Panc1 (cell line): ENCODE data around the gene SLC10A7. TPM values are rescaled to one million over a fixed set of nuclear protein-coding genes. Genes with fewer than 3 reads are reported as not detected.

Source experiments
- ATAC-seq: fragments of 200-7000 bp; cut with Tn5 transposase; 2 replicates; pipeline ENCODE4 v1.9.1; 2020; ENCODE audit warnings: mild to moderate bottlenecking, moderate library complexity
- BruUV-seq: library from RNA; stranded (reverse); fragments of 400-500 nt; replicated peaks from 2 replicates; lab custom pipeline; 2021; lab: Mats Ljungman, UMichigan
- CTCF ChIA-PET: fragments of 300-600 bp; sonication (Branson Sonifier 250); formaldehyde crosslinking; loops from one replicate; lab custom pipeline; 2022; ENCODE audit warnings: antibody characterized with exemption; lab: Charles Lee
- POLR2A ChIA-PET: fragments of 300-600 bp; sonication (Branson Sonifier 250); formaldehyde crosslinking; loops from one replicate; lab custom pipeline; 2022; ENCODE audit warnings: antibody characterized with exemption; lab: Charles Lee
- DNase-seq: peaks from one replicate; pipeline ENCODE4 v3.0.0-alpha.2; 2010; ENCODE audit warnings: low read depth, low spot score
- H3K27ac ChIP-seq: 2 replicates; pipeline ENCODE4 v1.5.1; 2011; ENCODE audit warnings: mild to moderate bottlenecking, low read length, inconsistent platforms
- H3K27me3 ChIP-seq: fragments of 200-500 bp; sonication (Bioruptor generic); 2 replicates; pipeline ENCODE4 v1.6.0; 2014; ENCODE audit warnings: low read length, inconsistent platforms; ENCODE audit not compliant: control insufficient read depth, insufficient read depth
- H3K36me3 ChIP-seq: fragments of 200-500 bp; sonication (Bioruptor generic); 2 replicates; pipeline ENCODE4 v1.5.1; 2014; ENCODE audit warnings: inconsistent platforms, mild to moderate bottlenecking, low read length, moderate library complexity; ENCODE audit not compliant: control insufficient read depth, insufficient read depth
- H3K4me1 ChIP-seq: 2 replicates; pipeline ENCODE4 v1.5.1; 2011; ENCODE audit warnings: inconsistent platforms, mild to moderate bottlenecking, low read length, moderate library complexity; ENCODE audit not compliant: control insufficient read depth, insufficient read depth
- H3K4me3 ChIP-seq, 2 experiments: 2 replicates each; pipeline ENCODE4 v1.5.1; 2011 to 2012; ENCODE audit warnings: low read depth in 2 of 2, low read length in 2 of 2, mild to moderate bottlenecking in 2 of 2, inconsistent platforms in 1 of 2, moderate library complexity in 1 of 2
- H3K9me3 ChIP-seq: fragments of 200-500 bp; sonication (Bioruptor generic); 2 replicates; pipeline ENCODE4 v1.5.1; 2014; ENCODE audit warnings: low read depth, mild to moderate bottlenecking, inconsistent platforms, low read length, moderate library complexity; ENCODE audit not compliant: control insufficient read depth, insufficient read depth
- CTCF ChIP-seq: fragments of 450-650 bp; IDR thresholded peaks from 2 replicates; pipeline ENCODE4 v1.5.1; 2017; ENCODE audit warnings: mild to moderate bottlenecking
- POLR2AphosphoS5 ChIP-seq: IDR thresholded peaks from 2 replicates; pipeline ENCODE4 v1.6.1; 2012; ENCODE audit warnings: mild to moderate bottlenecking, low read depth, low read length, moderate library complexity
- REST ChIP-seq, 2 experiments: IDR thresholded peaks; 2 replicates each; pipeline ENCODE4 v1.6.1; 2011 to 2012; ENCODE audit warnings: low read depth in 2 of 2, control low read depth in 1 of 2, low read length in 1 of 2, mild to moderate bottlenecking in 1 of 2, moderate library complexity in 1 of 2; ENCODE audit not compliant: insufficient read depth in 1 of 2
- SIN3A ChIP-seq: IDR thresholded peaks from 2 replicates; pipeline ENCODE4 v1.6.1; 2012; ENCODE audit warnings: low read depth, mild to moderate bottlenecking, low read length, moderate library complexity, borderline replicate concordance; ENCODE audit not compliant: insufficient read depth
- TCF7L2 ChIP-seq: IDR thresholded peaks from 2 replicates; pipeline ENCODE4 v1.6.1; 2011; ENCODE audit warnings: mild to moderate bottlenecking, low read depth, low read length, inconsistent platforms
- in situ Hi-C: cut with HindIII; loops from 2 replicates; pipeline ENCODE4 v1.10.0; 2016; ENCODE audit warnings: low sequenced_read_pairs, low pct_unique_long_range_greater_than_20kb
- intact Hi-C: fragments of 100-400 bp; cut with micrococcal nuclease; formaldehyde crosslinking; loops from one replicate; pipeline ENCODE4 v1.10.0; 2022; ENCODE audit not compliant: unreplicated experiment
- total RNA-seq: library from RNA; stranded (reverse); gene quantifications from one replicate; pipeline ENCODE4 v1.2.1, GENCODE V29; 2021; ENCODE audit not compliant: unreplicated experiment

The SLC10A7 gene
- total RNA-seq, 1 experiment from 2014 or later = 1.5 TPM

- Histone ChIP-seq H3K4me3 (peak overlapping the region; percentile 73 to 93), H3K27ac (no peak overlapping the region; the same call in 1 of the 2 replicates), H3K4me1 (no peaks in the 10 kb centered on the region; the same call in 1 of the 2 replicates), H3K27me3 (no peaks in the 10 kb centered on the region), H3K9me3 (no peaks in the 10 kb centered on the region), H3K36me3 (peaks cover 5% of the 10 kb centered on the region; the same call in 1 of the 2 replicates)
- intact Hi-C loops = no loop called here
- ATAC-seq (peak; percentile 97), DNase-seq (no peak)
- in situ Hi-C loops = no loop called here
- no peak for TF ChIP-seq POLR2AphosphoS5
- TF ChIP-seq REST (IDR thresholded peaks at IDR 0.05; ENCODE audit: insufficient read depth in 1 of 2, low read depth in 2 of 2, low read length in 1 of 2) = no peak
- no peak for TF ChIP-seq SIN3A
- TF ChIP-seq TCF7L2 = no peak
- no peak for TF ChIP-seq CTCF
- ChIA-PET CTCF (no interaction called here), POLR2A (no interaction called here)
- no TSS peak for BruUV-seq
Observed at GRCh38 chr4:146522098-146522868, 543 bp upstream of the SLC10A7 start.

- Histone ChIP-seq H3K36me3 (peaks cover 5% of the 10 kb centered on the region; the same call in 1 of the 2 replicates), H3K4me1 (no peaks in the 10 kb centered on the region; the same call in 1 of the 2 replicates), H3K27ac (peak overlapping the region; percentile 77), H3K4me3 (peak overlapping the region; percentile 73 to 93), H3K27me3 (no peaks in the 10 kb centered on the region), H3K9me3 (no peaks in the 10 kb centered on the region)
- TF ChIP-seq REST (IDR thresholded peaks at IDR 0.05; ENCODE audit: insufficient read depth in 1 of 2, low read depth in 2 of 2, low read length in 1 of 2) = no peak
- TF ChIP-seq SIN3A = no peak
- no peak for TF ChIP-seq TCF7L2
- TF ChIP-seq POLR2AphosphoS5 = no peak
- TF ChIP-seq CTCF = no peak
- ATAC-seq (no peak), DNase-seq (no peak)
- CTCF ChIA-PET = no interaction called here
- BruUV-seq = no TSS peak
- in situ Hi-C loops = no loop called here
- POLR2A ChIA-PET = no interaction called here
- intact Hi-C loops = no loop called here
Observed at GRCh38 chr4:146520896-146521540, 722 bp downstream of the SLC10A7 start.
